Measurements from ENCODE around the gene SULT1A1.

The SULT1A1 gene

DNA sequence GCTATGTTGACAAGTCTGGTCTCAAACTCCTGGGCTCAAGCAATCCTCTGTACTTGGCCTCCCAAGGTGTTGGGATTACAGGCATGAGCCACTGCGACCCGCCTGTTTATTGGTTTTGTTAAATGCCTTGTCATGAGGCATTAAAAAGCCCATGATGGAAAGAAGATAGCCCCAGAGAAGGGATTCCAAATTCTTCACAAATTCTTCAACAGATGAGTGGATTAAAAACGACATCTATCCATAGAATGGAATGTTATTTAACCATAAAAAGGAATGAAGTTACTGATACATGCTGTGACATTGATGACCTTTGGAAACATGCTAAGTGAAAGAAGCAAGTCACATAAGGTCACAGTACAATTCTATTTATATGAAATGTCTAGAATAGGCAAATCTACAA lies 51.4 kb downstream of the SULT1A1 start:
- DNase-seq (ENCODE audit: insufficient read length, low spot score) (no peak), FAIRE-seq (no peak)
- TF ChIP-seq POLR2A (IDR thresholded peaks at IDR 0.05; ENCODE audit: low read depth, low read length) = no peak

DNA sequence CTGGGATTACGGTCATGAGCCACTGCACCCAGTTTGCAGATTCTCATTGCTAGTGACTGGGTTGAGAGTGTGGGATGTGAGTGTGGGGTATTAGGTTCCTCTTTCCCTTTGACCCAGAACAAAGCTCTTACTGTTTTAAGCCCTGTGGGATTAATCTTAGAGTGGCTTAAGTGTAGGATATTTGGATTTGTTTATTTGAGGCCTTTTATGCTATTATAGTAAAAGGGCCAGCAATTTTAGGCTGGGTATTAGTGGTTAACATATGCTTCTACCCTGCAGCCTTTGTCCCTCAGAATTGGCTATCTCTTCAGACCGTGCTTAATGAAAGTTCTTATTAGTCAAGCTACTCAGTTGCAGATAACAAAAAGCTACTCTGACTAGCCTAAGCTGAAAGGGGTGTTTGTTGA lies 52.9 kb downstream of the SULT1A1 start:
- no peak for DNase-seq (ENCODE audit: insufficient read length, low spot score)
- TF ChIP-seq POLR2A (IDR thresholded peaks at IDR 0.05; ENCODE audit: low read depth, low read length) = no peak
- no peak for FAIRE-seq

DNA sequence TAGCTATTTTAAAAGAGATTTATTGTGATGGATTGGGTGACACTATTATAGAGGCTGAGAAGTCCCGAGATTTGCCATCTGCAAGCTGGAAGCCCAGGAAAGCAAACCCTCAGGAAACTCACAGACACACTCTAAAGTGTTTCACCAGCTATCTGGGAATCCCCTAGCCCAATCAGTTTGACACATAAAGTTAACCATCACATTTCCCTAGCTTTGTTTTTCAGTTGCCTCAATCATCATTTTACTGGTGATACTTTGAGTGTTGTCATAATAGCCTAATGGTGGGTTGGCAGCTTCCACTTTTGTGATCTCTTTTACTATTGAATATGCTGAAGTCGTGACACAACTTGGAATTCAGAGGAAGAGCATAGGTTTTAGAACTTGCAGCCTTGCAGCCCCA lies 54.3 kb downstream of the SULT1A1 start:
- DNase-seq (ENCODE audit: insufficient read length, low spot score) (no peak), FAIRE-seq (no peak)
- no peak for TF ChIP-seq POLR2A (IDR thresholded peaks at IDR 0.05; ENCODE audit: low read depth, low read length)

Measured in H54 (cell line).